ENCODE data around the gene KLK13. TPM values are rescaled to one million over a fixed set of nuclear protein-coding genes. Genes with fewer than 3 reads are reported as not detected.

KLK13 gene
- polyA plus RNA-seq, 1 experiment, result not detected

GRCh38 chr19:51075998-51076397 lies 11.1 kb upstream of the KLK13 start:
- ChIA-PET CTCF (no interaction called here), POLR2A (no interaction called here)
- DNase-seq (ENCODE audit: low read depth, low spot score), result no peak
- peaks cover 2% of the 10 kb centered on the region for H3K27me3 ChIP-seq (ENCODE audit: control insufficient read depth, insufficient read depth, low read length)
- no peak for TF ChIP-seq CTCF (IDR thresholded peaks at IDR 0.05; ENCODE audit: low read depth, low read length)
- no peak overlapping the region for H3K27ac ChIP-seq (ENCODE audit: low read depth, low read length)
- no peak overlapping the region for H3K4me3 ChIP-seq (ENCODE audit: low read depth, low read length)
- peaks cover 10% of the 10 kb centered on the region; the same call in 1 of the 2 replicates for H3K9me3 ChIP-seq (ENCODE audit: control insufficient read depth, insufficient read depth, low read length)

- no peak overlapping the region for H3K27ac ChIP-seq (ENCODE audit: low read depth, low read length)
- H3K4me3 ChIP-seq (ENCODE audit: low read depth, low read length), result no peak overlapping the region
- peaks cover under 1% of the 10 kb centered on the region for H3K27me3 ChIP-seq (ENCODE audit: control insufficient read depth, insufficient read depth, low read length)
- CTCF ChIA-PET, result no interaction called here
- no peak for TF ChIP-seq CTCF (IDR thresholded peaks at IDR 0.05; ENCODE audit: low read depth, low read length)
- POLR2A ChIA-PET, result no interaction called here
- no peaks in the 10 kb centered on the region for H3K9me3 ChIP-seq (ENCODE audit: control insufficient read depth, insufficient read depth, low read length)
- no peak for DNase-seq (ENCODE audit: low read depth, low spot score)
Observed at GRCh38 chr19:51071095-51071405, 6.2 kb upstream of the KLK13 start.

GRCh38 chr19:51070334-51071094 lies 5.6 kb upstream of the KLK13 start:
- POLR2A ChIA-PET, result no interaction called here
- H3K27ac ChIP-seq (ENCODE audit: low read depth, low read length), result no peak overlapping the region
- CTCF ChIA-PET, result no interaction called here
- H3K4me3 ChIP-seq (ENCODE audit: low read depth, low read length), result no peak overlapping the region
- no peaks in the 10 kb centered on the region for H3K9me3 ChIP-seq (ENCODE audit: control insufficient read depth, insufficient read depth, low read length)
- no peak for DNase-seq (ENCODE audit: low read depth, low spot score)
- TF ChIP-seq CTCF (IDR thresholded peaks at IDR 0.05; ENCODE audit: low read depth, low read length), result no peak
- no peaks in the 10 kb centered on the region for H3K27me3 ChIP-seq (ENCODE audit: control insufficient read depth, insufficient read depth, low read length)

GRCh38 chr19:51066393-51067186 lies 1.7 kb upstream of the KLK13 start:
- no peak for TF ChIP-seq CTCF (IDR thresholded peaks at IDR 0.05; ENCODE audit: low read depth, low read length)
- CTCF ChIA-PET, result no interaction called here
- H3K27me3 ChIP-seq (ENCODE audit: control insufficient read depth, insufficient read depth, low read length), result no peaks in the 10 kb centered on the region
- H3K4me3 ChIP-seq (ENCODE audit: low read depth, low read length), result no peak overlapping the region
- peaks cover 5% of the 10 kb centered on the region; the same call in 1 of the 2 replicates for H3K9me3 ChIP-seq (ENCODE audit: control insufficient read depth, insufficient read depth, low read length)
- DNase-seq (ENCODE audit: low read depth, low spot score), result no peak
- POLR2A ChIA-PET, result no interaction called here
- no peak overlapping the region for H3K27ac ChIP-seq (ENCODE audit: low read depth, low read length)
